HG03039 (cell line): ENCODE results near the gene RBMX2.
"Not testable (repeated sequence)": the region's sequence is repeated elsewhere in the genome, so short reads cannot be mapped to it uniquely, and the experiment has no call there.

Experiments used
- ATAC-seq: cut with Tn5 transposase; IDR thresholded peaks from one replicate; pipeline ENCODE4 v1.9.1; 2021; ENCODE audit warnings: mild to moderate bottlenecking, moderate library complexity; ENCODE audit not compliant: unreplicated experiment

RBMX2 gene

DNA sequence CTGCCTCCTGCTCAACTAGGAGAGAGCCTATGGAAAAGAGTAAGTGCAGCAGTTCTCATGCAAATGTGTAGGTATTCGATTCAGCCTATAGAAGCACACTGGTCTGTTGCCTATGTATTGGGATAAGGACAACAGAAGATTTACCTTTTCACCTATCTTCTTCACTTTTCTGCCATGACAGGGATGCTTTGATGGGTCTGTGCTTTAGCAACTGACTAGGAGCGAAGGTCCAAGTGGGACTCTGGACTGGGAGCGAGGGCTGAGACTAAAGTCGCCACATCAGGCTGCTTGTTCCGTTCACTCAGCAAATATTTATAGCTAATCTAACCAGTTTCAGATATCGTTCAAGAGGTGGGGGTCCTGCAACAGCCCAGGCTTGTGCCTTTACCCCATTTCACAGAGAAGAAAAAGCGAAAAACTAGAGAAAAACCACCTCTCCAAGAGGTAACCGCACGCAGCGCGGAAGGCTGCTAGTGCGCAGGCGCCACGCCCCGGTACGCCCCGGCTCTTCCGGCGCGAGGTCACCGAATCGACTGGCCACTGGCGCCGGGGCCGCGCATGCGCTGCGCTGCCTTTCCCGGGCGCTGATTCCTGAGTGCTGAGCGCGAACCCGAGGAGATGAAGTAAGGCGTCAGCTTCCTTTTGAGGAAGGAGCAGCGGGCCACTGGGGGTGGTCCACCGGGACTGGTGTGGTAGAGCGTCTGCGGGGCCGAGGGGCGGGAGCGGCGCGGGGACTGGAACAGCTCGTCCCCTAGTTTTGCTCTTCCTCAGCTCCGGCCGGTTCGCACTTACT, at the start of gene RBMX2:
Gene RBMX2 (plus strand): TSS at position 573 of the 793 bp plus-strand sequence. CDS start 46 bp downstream, at position 619.
- peak; percentile 97 for ATAC-seq

DNA sequence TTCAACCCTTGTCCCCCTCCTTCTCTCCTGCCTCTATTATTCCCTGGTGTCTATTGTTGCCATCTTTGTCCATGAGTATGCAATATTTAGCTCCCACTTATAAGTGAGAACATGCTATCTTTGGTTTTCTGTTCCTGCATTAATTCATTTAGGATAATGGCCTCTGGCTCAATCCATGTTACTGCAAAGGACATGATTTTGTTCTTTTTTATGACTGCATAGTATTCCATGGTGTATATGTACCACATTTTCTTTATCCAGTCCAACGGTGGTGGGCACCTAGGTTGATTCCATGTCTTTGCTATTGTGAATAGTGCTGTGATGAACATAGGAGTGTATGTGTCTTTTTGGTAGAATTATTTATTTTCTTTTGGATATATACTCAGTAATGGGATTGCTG, 49.7 kb upstream of the RBMX2 start:
- ATAC-seq = not testable (repeated sequence)

DNA sequence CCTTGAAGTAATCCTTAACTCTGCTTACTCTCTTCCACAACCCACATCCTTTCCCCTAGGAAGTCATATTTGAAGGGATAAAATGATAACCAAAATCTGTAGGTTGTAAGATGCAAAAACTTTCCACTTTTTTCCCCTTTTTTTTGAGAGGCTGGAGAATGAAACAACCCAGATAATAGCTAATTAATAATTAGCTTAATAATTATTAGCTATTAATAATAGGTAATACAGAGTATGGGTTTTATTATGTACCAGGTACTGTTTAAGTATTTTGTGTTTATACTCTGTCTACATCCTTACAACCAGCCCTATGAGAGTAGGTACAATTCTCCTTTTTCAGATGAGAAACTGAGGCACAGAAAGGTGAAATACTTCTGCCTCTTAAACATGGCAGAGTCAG, 25.7 kb upstream of the RBMX2 start:
- no peak for ATAC-seq

GRCh38 chrX:130378024-130378669, 23.6 kb upstream of the RBMX2 start:
- no peak for ATAC-seq

DNA sequence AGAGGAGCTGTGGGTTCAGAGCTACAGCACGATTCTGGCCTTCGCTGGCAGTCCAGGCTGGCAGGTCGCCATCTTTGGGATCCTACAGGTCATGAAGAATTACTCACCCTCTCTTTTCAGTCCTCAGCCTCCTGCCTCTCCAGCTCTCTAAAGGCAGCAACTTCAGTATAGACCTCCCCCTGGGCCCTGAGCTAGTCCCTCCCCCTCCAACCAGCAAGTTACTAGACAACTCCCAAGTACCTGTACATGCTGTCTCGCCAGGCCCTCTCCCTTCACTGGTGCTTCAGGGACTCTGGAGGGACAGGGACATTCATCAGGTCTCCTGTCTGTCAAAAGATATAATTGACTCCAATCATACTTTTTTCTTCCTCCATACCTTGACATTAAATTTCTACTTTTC, 16.3 kb upstream of the RBMX2 start, which contains the start of gene GPR119:
Gene GPR119 (minus strand): TSS at position 155 of the 400 bp plus-strand sequence. CDS start 227 bp downstream, outside the sequence.
- ATAC-seq = no peak

- no peak for ATAC-seq
These were observed 15.4 kb upstream of the RBMX2 start for GRCh38 chrX:130386408-130386808.

DNA sequence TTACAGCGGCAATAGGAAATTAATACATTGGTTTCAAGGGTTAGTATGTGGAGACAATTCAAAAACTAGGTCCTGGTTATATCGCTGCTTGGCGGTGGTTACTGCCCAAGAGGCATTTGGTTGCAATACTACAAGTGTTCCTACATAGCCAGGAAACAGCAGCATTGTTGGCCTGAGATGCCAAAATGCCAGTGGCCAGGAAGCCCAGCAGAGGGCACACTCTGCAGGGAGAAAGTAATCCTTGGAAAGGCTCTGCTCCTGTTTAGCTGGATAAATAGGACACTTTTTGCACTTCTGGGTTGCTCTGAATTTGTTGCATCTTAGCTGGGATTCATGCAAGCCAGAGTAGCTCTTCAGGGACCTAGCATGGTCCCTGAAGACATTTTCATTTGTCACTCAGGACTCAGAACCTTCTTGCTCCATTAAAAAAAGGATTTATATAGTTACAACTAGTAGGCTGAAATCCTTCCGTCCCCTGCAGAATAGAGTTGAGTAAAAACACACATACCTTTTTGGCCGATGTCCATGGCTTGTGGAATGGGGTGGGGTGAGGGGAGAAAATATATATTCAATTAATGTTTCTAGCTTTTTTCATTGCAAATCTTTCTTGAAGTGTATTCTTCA, 8.2 kb upstream of the RBMX2 start:
- no peak for ATAC-seq

DNA sequence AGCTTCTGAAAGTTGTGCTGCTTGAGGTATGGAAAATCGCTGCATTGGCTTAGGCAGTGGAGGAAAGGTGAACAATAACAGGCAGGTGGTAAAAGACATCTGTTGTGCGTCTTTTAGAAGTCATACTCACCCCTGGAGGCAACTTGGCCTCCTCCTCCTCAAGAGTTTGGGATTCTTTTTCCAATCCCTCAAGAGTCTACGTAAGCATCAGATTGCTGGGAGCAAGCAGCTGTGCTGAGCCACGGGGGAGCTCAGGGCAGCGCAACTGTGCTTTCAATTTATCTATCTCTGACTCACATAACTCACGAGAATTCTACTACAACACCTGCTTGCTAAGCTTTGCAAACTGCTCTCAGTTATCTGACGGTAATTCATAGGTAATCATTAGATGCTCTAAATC, 6.4 kb upstream of the RBMX2 start:
- no peak for ATAC-seq

DNA sequence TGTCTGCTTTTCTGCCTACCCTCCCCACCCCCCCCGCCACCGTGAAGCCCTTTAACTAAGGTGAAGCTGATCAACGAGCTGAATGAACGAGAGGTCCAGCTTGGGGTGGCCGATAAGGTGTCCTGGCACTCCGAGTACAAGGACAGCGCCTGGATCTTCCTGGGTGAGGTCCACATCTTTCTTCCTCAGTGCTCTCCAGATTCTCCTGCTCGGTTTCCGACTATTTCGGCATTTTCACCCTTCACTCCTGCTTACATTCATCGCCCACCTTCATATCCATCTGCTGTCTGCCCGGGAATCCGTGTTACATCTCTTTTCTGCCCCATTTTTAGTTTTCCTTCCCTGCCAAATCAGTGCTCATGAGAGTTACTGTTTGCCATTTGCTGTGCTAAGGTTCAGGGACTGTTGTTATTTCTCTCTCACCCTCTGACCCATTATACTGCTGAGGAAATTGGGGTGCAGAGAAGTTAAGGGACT, 459 bp downstream of the RBMX2 start:
- ATAC-seq = peak; percentile 3

GRCh38 chrX:130413415-130413814, 11.6 kb downstream of the RBMX2 start:
- no peak for ATAC-seq

GRCh38 chrX:130414800-130415199, 13.0 kb downstream of the RBMX2 start:
- no peak for ATAC-seq

GRCh38 chrX:130415201-130415600, 13.4 kb downstream of the RBMX2 start:
- ATAC-seq = no peak

GRCh38 chrX:130416785-130417184, 15.0 kb downstream of the RBMX2 start:
- ATAC-seq = no peak

DNA sequence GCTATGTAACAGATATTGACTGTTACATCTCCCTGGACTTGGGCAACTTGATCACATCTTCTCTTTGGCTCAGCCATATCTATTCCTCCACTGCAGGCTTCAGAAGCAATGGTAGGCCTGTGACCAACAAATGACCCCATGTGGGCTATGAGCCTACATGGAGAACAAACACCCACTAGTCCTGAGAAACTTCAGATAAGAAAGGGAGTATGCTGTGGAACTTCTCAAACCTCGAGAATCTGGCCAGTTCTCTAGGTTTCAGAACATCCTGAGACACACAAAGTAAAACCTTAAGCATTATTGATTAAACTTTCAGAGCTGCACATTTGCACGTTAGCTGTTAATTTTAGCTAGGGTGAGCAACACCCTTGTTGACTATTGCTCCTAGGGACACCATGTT, 16.3 kb downstream of the RBMX2 start:
- ATAC-seq = no peak

DNA sequence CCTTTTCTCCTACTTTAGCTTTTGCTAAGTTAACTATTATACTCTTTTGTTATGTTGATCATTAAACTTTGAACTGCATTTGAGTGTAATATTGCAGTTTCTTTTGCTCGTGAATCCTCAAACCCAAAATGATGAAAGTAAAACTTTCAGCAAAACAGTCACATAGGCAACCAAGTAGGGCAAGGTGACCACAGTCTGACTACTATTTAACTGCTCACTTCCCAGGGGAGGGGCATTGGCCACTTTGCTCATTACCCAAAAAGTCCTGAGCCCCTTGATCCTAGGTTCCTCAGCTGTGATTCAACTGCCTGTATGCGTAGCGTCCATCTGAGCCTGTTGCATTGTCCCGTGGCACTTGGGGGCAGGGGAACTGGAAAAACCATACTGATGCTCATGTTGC, 17.0 kb downstream of the RBMX2 start:
- ATAC-seq = no peak

DNA sequence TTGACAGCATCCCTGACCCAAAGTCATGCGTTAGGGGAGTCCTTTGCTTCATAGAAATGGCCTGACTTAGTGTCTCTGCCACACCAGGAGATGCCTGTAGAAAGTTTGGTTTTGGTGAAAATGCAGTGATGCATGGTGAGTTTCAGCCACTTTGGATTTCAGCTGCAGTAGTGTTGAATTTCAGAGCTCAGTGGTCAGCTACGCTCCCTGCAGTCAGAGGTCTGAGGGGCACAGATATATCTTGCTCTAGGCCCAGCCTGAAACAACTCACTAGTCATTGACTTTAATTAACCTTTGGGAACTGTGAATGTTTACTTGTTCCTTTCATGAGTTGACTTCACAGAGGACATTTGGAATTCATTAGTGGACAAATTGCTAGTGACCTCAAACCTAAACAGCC, 17.5 kb downstream of the RBMX2 start:
- no peak for ATAC-seq

- ATAC-seq = no peak
These were observed 24.7 kb downstream of the RBMX2 start for GRCh38 chrX:130426531-130426930.

GRCh38 chrX:130429236-130429635, 27.4 kb downstream of the RBMX2 start:
- not testable (repeated sequence) for ATAC-seq

DNA sequence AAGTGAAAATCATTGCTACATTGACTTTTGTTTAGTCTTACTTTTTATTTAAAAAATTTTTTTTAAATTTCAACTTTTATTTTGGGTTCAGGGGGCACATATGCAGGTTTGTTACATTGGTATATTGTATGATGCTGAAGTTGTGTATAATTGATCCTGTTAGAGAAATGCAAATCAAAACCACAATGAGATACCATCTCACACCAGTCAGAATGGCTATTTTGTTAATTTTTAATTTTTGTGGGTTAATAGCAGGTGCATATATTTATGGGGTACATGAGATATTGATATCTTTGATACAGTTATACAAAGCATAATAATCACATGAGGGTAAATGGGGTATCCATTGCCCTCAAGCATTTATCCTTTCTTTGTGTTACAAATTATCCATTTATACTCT, 34.1 kb downstream of the RBMX2 start:
- ATAC-seq = no peak

DNA sequence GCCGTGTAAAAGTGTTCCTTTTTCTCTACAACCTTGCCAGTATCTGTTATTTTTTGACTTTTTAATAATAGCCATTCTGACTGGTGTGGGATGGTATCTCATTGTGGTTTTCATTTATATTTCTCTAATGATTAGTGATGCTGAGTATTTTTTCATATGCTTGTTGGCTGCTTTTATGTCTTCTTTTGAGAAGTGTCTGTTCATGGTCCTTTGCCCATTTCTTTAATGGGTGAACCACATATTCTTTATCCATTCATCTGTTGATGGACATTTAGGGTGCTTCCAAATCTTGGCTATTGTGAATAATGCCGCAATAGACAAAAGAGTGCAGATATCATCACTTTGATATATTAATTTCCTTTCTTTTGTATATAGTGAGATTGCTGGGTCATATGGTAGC, 36.2 kb downstream of the RBMX2 start:
- ATAC-seq = not testable (repeated sequence)

DNA sequence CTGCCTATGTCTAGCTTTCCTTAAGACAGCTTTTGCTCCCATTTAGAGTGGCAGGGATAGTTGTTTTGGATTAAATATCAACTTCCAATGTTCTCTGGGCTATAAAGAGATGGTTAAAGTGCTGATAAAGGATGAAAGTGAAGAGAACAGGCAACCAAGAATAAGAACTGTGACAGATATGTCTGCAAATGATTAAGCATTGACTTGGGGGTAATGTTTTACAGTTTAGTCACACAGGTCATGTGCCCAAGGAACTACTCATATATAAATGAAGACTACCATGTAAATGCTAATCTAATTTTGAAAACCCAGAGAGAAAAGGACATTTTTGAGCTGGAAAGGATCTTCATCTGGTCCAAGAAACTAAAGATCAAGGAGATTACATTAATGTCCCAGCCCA, 42.1 kb downstream of the RBMX2 start:
- no peak for ATAC-seq
